H9 (cell line): Measurements from ENCODE around the gene AP1B1. TPM values are rescaled to one million over a fixed set of nuclear protein-coding genes. Genes with fewer than 3 reads are reported as not detected.

ENCODE experiments used
- DNase-seq: peaks from one replicate; pipeline ENCODE4 v3.0.0-alpha.2; 2017
- H2AFZ ChIP-seq: one replicate; pipeline ENCODE4 v1.6.1; 2013; ENCODE audit warnings: mild to moderate bottlenecking, low read length, control low read depth, moderate library complexity
- H2AK5ac ChIP-seq: 2 replicates; pipeline ENCODE4 v1.6.1; 2013; ENCODE audit warnings: low read length, control low read depth, mixed read lengths; ENCODE audit not compliant: insufficient read length
- H2BK120ac ChIP-seq: one replicate; pipeline ENCODE4 v1.6.1; 2013; ENCODE audit warnings: low read depth, mild to moderate bottlenecking, low read length, control low read depth, inconsistent platforms; ENCODE audit not compliant: poor library complexity, severe bottlenecking
- H2BK12ac ChIP-seq: 2 replicates; pipeline ENCODE4 v1.6.1; 2013; ENCODE audit warnings: low read length, control low read depth, mixed read lengths, low read depth; ENCODE audit not compliant: insufficient read length
- H2BK15ac ChIP-seq: 2 replicates; pipeline ENCODE4 v1.6.1; 2013; ENCODE audit warnings: low read depth, low read length, control low read depth
- H2BK20ac ChIP-seq: one replicate; pipeline ENCODE4 v1.6.1; 2013; ENCODE audit warnings: low read depth, mild to moderate bottlenecking, low read length, control low read depth, inconsistent platforms; ENCODE audit not compliant: poor library complexity, severe bottlenecking
- H2BK5ac ChIP-seq: 2 replicates; pipeline ENCODE4 v1.6.1; 2013; ENCODE audit warnings: low read length, control low read depth, mixed read lengths; ENCODE audit not compliant: insufficient read length
- H3K14ac ChIP-seq: 2 replicates; pipeline ENCODE4 v1.6.1; 2013; ENCODE audit warnings: low read length, control low read depth; ENCODE audit not compliant: insufficient read depth
- H3K18ac ChIP-seq: 2 replicates; pipeline ENCODE4 v1.6.1; 2013; ENCODE audit warnings: low read depth, mild to moderate bottlenecking, mixed read lengths, low read length, control low read depth; ENCODE audit not compliant: insufficient read length
- H3K23ac ChIP-seq: 2 replicates; pipeline ENCODE4 v1.6.1; 2013; ENCODE audit warnings: low read length, control low read depth, mixed read lengths, low read depth; ENCODE audit not compliant: insufficient read length
- H3K23me2 ChIP-seq: 2 replicates; pipeline ENCODE4 v1.6.1; 2013; ENCODE audit warnings: low read depth, mild to moderate bottlenecking, mixed read lengths, low read length, control low read depth; ENCODE audit not compliant: insufficient read length, poor library complexity, severe bottlenecking
- H3K27ac ChIP-seq: 2 replicates; pipeline ENCODE4 v1.5.1; 2013; ENCODE audit warnings: low read length, control low read depth, mixed read lengths, low read depth; ENCODE audit not compliant: insufficient read length
- H3K27me3 ChIP-seq: 2 replicates; pipeline ENCODE4 v1.6.1; 2013; ENCODE audit warnings: low read length, control low read depth, inconsistent platforms; ENCODE audit not compliant: insufficient read depth
- H3K4ac ChIP-seq: 2 replicates; pipeline ENCODE4 v1.6.1; 2013; ENCODE audit warnings: low read depth, mild to moderate bottlenecking, control low read depth, inconsistent platforms, low read length, moderate library complexity
- H3K4me1 ChIP-seq: 2 replicates; pipeline ENCODE4 v1.6.1; 2013; ENCODE audit warnings: low read length, control low read depth, inconsistent platforms; ENCODE audit not compliant: insufficient read depth
- H3K4me2 ChIP-seq: 2 replicates; pipeline ENCODE4 v1.6.1; 2013; ENCODE audit warnings: low read length, control low read depth, mixed read lengths; ENCODE audit not compliant: insufficient read length, insufficient read depth
- H3K56ac ChIP-seq: 2 replicates; pipeline ENCODE4 v1.6.1; 2013; ENCODE audit warnings: low read depth, mild to moderate bottlenecking, mixed read lengths, low read length, control low read depth; ENCODE audit not compliant: insufficient read length
- H3K79me1 ChIP-seq: 2 replicates; pipeline ENCODE4 v1.6.1; 2013; ENCODE audit warnings: low read depth, mild to moderate bottlenecking, moderate library complexity, low read length, control low read depth, inconsistent platforms; ENCODE audit not compliant: insufficient read depth, poor library complexity, severe bottlenecking
- H3K79me2 ChIP-seq: 2 replicates; pipeline ENCODE4 v1.6.1; 2013; ENCODE audit warnings: low read length, control low read depth, inconsistent platforms; ENCODE audit not compliant: insufficient read depth
- H3K9ac ChIP-seq: 2 replicates; pipeline ENCODE4 v1.6.1; 2013; ENCODE audit warnings: low read length, control low read depth, mixed read lengths; ENCODE audit not compliant: insufficient read length; ENCODE audit errors: extremely low read depth
- H3K9me3 ChIP-seq: one replicate; pipeline ENCODE4 v1.6.1; 2013; ENCODE audit warnings: low read depth, low read length, inconsistent platforms; ENCODE audit not compliant: control insufficient read depth
- H3T11ph ChIP-seq: one replicate; pipeline ENCODE4 v1.6.1; 2013; ENCODE audit warnings: mild to moderate bottlenecking, low read length, control low read depth, inconsistent platforms
- H4K20me1 ChIP-seq: one replicate; pipeline ENCODE4 v1.6.1; 2013; ENCODE audit not compliant: control insufficient read depth, insufficient read length, insufficient read depth
- H4K5ac ChIP-seq: 2 replicates; pipeline ENCODE4 v1.6.1; 2013; ENCODE audit warnings: low read depth, mild to moderate bottlenecking, mixed read lengths, low read length, control low read depth; ENCODE audit not compliant: insufficient read length
- H4K8ac ChIP-seq: replicated peaks from 2 replicates; pipeline ENCODE4 v1.6.1; 2013; ENCODE audit warnings: low read length, control low read depth, mixed read lengths, low read depth; ENCODE audit not compliant: insufficient read length
- H4K91ac ChIP-seq: 2 replicates; pipeline ENCODE4 v1.6.1; 2013; ENCODE audit warnings: low read depth, mild to moderate bottlenecking, moderate library complexity, mixed read lengths, low read length, control low read depth; ENCODE audit not compliant: insufficient read length
- H3K27ac Mint-ChIP-seq, 3 experiments: 2 replicates in 2 of 3; 3 replicates in 1 of 3; pipeline ENCODE4 v1.8.0; 2020 to 2021; ENCODE audit warnings: mixed read lengths in 3 of 3, mild to moderate bottlenecking in 1 of 3, moderate library complexity in 1 of 3
- H3K27me3 Mint-ChIP-seq: 2 replicates; pipeline ENCODE4 v1.8.0; 2021; ENCODE audit warnings: low read depth, mild to moderate bottlenecking, moderate library complexity, mixed read lengths
- H3K36me3 Mint-ChIP-seq, 3 experiments: 2 replicates in 2 of 3; 3 replicates in 1 of 3; pipeline ENCODE4 v1.8.0; 2020 to 2021; ENCODE audit warnings: low read depth in 3 of 3, mixed read lengths in 3 of 3; ENCODE audit not compliant: insufficient read depth in 1 of 3
- H3K4me1 Mint-ChIP-seq, 2 experiments: 2 replicates each; pipeline ENCODE4 v1.8.0; 2020; ENCODE audit warnings: mixed read lengths in 2 of 2
- H3K4me3 Mint-ChIP-seq, 2 experiments: 2 replicates in 1 of 2; 3 replicates in 1 of 2; pipeline ENCODE4 v1.8.0; 2020 to 2021; ENCODE audit warnings: mild to moderate bottlenecking in 2 of 2, mixed read lengths in 2 of 2, moderate library complexity in 1 of 2
- H3K9me3 Mint-ChIP-seq, 2 experiments: 2 replicates in 1 of 2; 3 replicates in 1 of 2; pipeline ENCODE4 v1.8.0; 2020; ENCODE audit warnings: mild to moderate bottlenecking in 2 of 2, mixed read lengths in 2 of 2, moderate library complexity in 1 of 2
- whole genome bisulfite sequencing: extraction: QIAGEN DNeasy Blood & Tissue Kit; methylation state at CpG from one replicate; pipeline ENCODE4 v1.1.7; 2013; ENCODE audit warnings: missing lambda C conversion rate, low lambda C conversion rate, mixed read lengths; ENCODE audit not compliant: insufficient read length; ENCODE audit errors: extremely low coverage; 5-methylcytosine and 5-hydroxymethylcytosine counted together
- total RNA-seq: library from RNA; stranded (reverse); gene quantifications from 2 replicates; pipeline ENCODE4 v1.2.1, GENCODE V29; 2021
- TF ChIP-seq, protein P1 (sequence below): fragments of 200-600 bp; sonication (generic); conservative IDR thresholded peaks from 3 replicates; pipeline ENCODE4 v1.8.0; 2021; ENCODE audit warnings: antibody characterized with exemption, mild to moderate bottlenecking

The AP1B1 gene
- total RNA-seq, 1 experiment from 2014 or later, result 64.0 TPM

DNA sequence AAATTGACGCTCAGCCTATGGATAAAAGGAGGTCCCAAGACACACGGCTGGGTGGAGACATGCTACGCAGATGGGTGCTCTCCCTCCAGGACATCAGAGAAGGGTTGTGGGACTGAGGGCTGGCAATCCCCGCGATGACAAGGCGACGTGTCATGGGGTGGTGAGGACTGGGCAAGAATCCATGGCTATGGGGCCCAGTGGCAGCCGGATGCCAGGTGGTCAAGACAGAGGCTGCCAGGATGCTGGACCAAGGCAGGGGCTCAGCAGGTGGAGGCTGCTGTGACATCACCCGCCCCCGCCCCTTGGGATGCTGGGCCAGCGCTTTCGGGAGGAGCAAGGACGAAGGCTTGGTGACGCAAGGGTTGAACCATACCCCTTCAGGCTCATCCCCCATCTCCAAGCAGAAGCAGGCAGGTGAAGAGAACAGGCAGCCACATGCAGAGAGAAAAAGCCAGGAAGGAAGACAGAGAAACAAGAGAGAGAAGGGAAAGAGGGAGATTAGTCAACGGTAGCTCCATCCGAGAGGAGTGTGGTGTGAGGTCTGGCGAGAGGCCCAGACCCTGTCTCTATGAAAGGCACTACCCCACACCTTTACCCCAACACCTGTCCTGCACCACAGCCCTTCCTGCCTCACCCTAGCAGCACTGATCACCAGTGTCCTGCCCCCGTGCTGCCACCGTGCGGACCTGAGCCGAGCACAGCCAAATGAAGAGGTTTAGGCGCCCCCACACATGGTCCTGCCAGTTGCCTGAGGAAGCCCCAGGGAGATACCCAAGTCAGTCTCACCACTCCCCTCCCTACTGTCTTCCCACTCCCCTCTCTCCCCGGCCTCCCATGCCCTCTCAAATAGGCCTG lies 48.8 kb downstream of the AP1B1 start:
- no peak overlapping the region for H3K4ac ChIP-seq
- no peak overlapping the region for H3K4me2 ChIP-seq
- no peak overlapping the region for H3K18ac ChIP-seq
- H3K14ac ChIP-seq, result no peak overlapping the region
- no peak overlapping the region for H4K8ac ChIP-seq
- H4K5ac ChIP-seq, result no peak overlapping the region
- H3K23me2 ChIP-seq, result no peaks in the 10 kb centered on the region
- no peaks in the 10 kb centered on the region for H3K79me1 ChIP-seq
- H3K56ac ChIP-seq, result no peak overlapping the region
- H3K9ac ChIP-seq, result no peak overlapping the region
- no CpG with 5 or more reads among the region's 23 CpGs for WGBS
- no peak overlapping the region for H2BK5ac ChIP-seq
- H3K79me2 ChIP-seq, result no peaks in the 10 kb centered on the region
- H2BK15ac ChIP-seq, result no peak overlapping the region
- no peak overlapping the region for H3K27ac Mint-ChIP-seq
- H3K36me3 Mint-ChIP-seq, result peaks cover 27 to 83% (median 54%) of the 10 kb centered on the region in 3 experiments
- H2AFZ ChIP-seq, result no peak overlapping the region
- H2BK20ac ChIP-seq, result no peak overlapping the region
- H3K27ac ChIP-seq, result no peak overlapping the region
- no peaks in the 10 kb centered on the region for H4K20me1 ChIP-seq
- H3T11ph ChIP-seq, result no peak overlapping the region
- no peaks in the 10 kb centered on the region for H3K4me1 Mint-ChIP-seq
- no peak overlapping the region for H2BK12ac ChIP-seq
- no peak overlapping the region for H3K23ac ChIP-seq
- H4K91ac ChIP-seq, result no peak overlapping the region
- H2BK120ac ChIP-seq, result no peak overlapping the region
- DNase-seq, result no peak
- no peaks in the 10 kb centered on the region for H3K27me3 Mint-ChIP-seq
- no peaks in the 10 kb centered on the region for H3K27me3 ChIP-seq
- no peak overlapping the region for H3K4me3 Mint-ChIP-seq
- TF ChIP-seq, protein P1, sequence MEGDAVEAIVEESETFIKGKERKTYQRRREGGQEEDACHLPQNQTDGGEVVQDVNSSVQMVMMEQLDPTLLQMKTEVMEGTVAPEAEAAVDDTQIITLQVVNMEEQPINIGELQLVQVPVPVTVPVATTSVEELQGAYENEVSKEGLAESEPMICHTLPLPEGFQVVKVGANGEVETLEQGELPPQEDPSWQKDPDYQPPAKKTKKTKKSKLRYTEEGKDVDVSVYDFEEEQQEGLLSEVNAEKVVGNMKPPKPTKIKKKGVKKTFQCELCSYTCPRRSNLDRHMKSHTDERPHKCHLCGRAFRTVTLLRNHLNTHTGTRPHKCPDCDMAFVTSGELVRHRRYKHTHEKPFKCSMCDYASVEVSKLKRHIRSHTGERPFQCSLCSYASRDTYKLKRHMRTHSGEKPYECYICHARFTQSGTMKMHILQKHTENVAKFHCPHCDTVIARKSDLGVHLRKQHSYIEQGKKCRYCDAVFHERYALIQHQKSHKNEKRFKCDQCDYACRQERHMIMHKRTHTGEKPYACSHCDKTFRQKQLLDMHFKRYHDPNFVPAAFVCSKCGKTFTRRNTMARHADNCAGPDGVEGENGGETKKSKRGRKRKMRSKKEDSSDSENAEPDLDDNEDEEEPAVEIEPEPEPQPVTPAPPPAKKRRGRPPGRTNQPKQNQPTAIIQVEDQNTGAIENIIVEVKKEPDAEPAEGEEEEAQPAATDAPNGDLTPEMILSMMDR, result no peak
- no peaks in the 10 kb centered on the region for H3K4me1 ChIP-seq
- H2AK5ac ChIP-seq, result no peak overlapping the region
- H3K9me3 Mint-ChIP-seq, result no peaks in the 10 kb centered on the region
- no peaks in the 10 kb centered on the region for H3K9me3 ChIP-seq
